ENCODE results near the gene GABARAPL1.
"Not testable (repeated sequence)": the region's sequence is repeated elsewhere in the genome, so short reads cannot be mapped to it uniquely, and the experiment has no call there.

The GABARAPL1 gene

DNA sequence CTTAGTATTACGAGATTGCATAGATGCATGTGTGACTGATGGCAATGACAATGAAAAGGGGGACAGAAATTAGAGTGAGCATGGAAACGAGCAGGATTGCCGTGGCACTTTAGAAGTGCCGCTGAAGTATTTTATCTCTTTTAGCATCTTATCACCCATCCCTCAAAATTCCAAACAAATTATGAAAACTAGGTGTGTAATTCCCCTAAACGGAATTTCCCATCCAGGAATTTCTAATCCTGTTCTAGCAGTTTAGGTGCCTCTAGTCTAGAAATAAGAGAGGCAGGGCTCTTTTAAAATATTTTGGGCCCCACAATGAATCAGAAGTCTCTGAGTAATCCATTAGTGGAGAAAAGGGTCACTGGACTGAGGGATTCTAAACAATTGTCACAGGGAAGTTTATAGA, 32.9 kb upstream of the GABARAPL1 start:
- peaks cover 0 to 4% of the 10 kb centered on the region in 2 donors for H3K4me1 ChIP-seq (ENCODE audit: control insufficient read depth in 1 of 2, insufficient read depth in 2 of 2, low read length in 2 of 2)
- no peaks in the 10 kb centered on the region for H3K27me3 ChIP-seq (ENCODE audit: control insufficient read depth in 1 of 2, insufficient read depth in 2 of 2, low read length in 2 of 2)
- no peak overlapping the region for H3K4me3 ChIP-seq (ENCODE audit: low read depth in 1 of 2, low read length in 2 of 2)
- no peak overlapping the region for H3K9ac ChIP-seq (ENCODE audit: low read depth in 1 of 2, low read length in 2 of 2)
- no peak overlapping the region for H3K27ac ChIP-seq (ENCODE audit: low read depth, low read length)
- H3K36me3 ChIP-seq (ENCODE audit: control insufficient read depth in 1 of 2, insufficient read depth in 2 of 2, low read length in 2 of 2): no peaks in the 10 kb centered on the region
- H3K9me3 ChIP-seq (ENCODE audit: control insufficient read depth in 1 of 2, low read length in 2 of 2): no peaks in the 10 kb centered on the region

GRCh38 chr12:10182354-10183049, 30.2 kb upstream of the GABARAPL1 start:
- H3K4me1 ChIP-seq (ENCODE audit: control insufficient read depth in 1 of 2, insufficient read depth in 2 of 2, low read length in 2 of 2): no peaks in the 10 kb centered on the region
- H3K27me3 ChIP-seq (ENCODE audit: control insufficient read depth in 1 of 2, insufficient read depth in 2 of 2, low read length in 2 of 2): no peaks in the 10 kb centered on the region
- no peak overlapping the region for H3K27ac ChIP-seq (ENCODE audit: low read depth, low read length)
- H3K9ac ChIP-seq (ENCODE audit: low read depth in 1 of 2, low read length in 2 of 2): no peak overlapping the region
- no peak overlapping the region for H3K4me3 ChIP-seq (ENCODE audit: low read depth in 1 of 2, low read length in 2 of 2)
- no peaks in the 10 kb centered on the region for H3K36me3 ChIP-seq (ENCODE audit: control insufficient read depth in 1 of 2, insufficient read depth in 2 of 2, low read length in 2 of 2)
- H3K9me3 ChIP-seq (ENCODE audit: control insufficient read depth in 1 of 2, low read length in 2 of 2): no peaks in the 10 kb centered on the region

DNA sequence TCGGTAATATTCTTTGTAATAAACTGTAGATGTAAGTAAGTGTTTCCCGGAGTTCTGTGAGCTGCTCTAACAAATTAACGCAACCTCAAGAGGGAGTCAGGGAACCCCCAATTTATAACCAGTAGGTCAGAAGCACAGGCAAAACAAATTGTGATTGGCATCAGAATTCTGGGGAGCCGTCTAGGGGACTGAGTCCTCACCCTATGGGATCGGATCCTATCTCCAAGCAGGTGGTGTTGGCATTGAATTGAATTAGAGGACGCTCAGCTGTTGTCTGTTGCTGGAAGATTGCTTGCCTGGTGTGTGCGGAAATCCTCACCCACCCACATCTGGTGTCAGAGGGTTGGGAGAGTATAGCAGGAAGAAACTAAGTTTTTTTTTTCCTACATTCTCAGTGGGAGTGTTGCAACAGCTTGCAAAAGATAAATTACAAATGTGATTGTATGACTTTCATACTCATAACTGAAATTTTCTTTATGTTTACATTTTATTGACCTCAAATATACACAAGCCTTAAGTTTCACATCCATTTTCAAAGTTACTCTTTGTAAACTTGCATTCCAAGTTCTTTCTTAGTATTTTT, 28.3 kb upstream of the GABARAPL1 start:
- H3K9me3 ChIP-seq (ENCODE audit: control insufficient read depth in 1 of 2, low read length in 2 of 2): no peaks in the 10 kb centered on the region
- no peaks in the 10 kb centered on the region for H3K36me3 ChIP-seq (ENCODE audit: control insufficient read depth in 1 of 2, insufficient read depth in 2 of 2, low read length in 2 of 2)
- no peak overlapping the region for H3K27ac ChIP-seq (ENCODE audit: low read depth, low read length)
- no peaks in the 10 kb centered on the region for H3K4me1 ChIP-seq (ENCODE audit: control insufficient read depth in 1 of 2, insufficient read depth in 2 of 2, low read length in 2 of 2)
- H3K4me3 ChIP-seq (ENCODE audit: low read depth in 1 of 2, low read length in 2 of 2): no peak overlapping the region
- H3K27me3 ChIP-seq (ENCODE audit: control insufficient read depth in 1 of 2, insufficient read depth in 2 of 2, low read length in 2 of 2): no peaks in the 10 kb centered on the region
- H3K9ac ChIP-seq (ENCODE audit: low read depth in 1 of 2, low read length in 2 of 2): no peak overlapping the region

GRCh38 chr12:10186299-10186698, 26.4 kb upstream of the GABARAPL1 start:
- Histone ChIP-seq H3K4me1 (ENCODE audit: control insufficient read depth in 1 of 2, insufficient read depth in 2 of 2, low read length in 2 of 2) (no peaks in the 10 kb centered on the region), H3K9ac (ENCODE audit: low read depth in 1 of 2, low read length in 2 of 2) (no peak overlapping the region), H3K27ac (ENCODE audit: low read depth, low read length) (no peak overlapping the region), H3K27me3 (ENCODE audit: control insufficient read depth in 1 of 2, insufficient read depth in 2 of 2, low read length in 2 of 2) (no peaks in the 10 kb centered on the region), H3K4me3 (ENCODE audit: low read depth in 1 of 2, low read length in 2 of 2) (no peak overlapping the region), H3K9me3 (ENCODE audit: control insufficient read depth in 1 of 2, low read length in 2 of 2) (no peaks in the 10 kb centered on the region), H3K36me3 (ENCODE audit: control insufficient read depth in 1 of 2, insufficient read depth in 2 of 2, low read length in 2 of 2) (no peaks in the 10 kb centered on the region)

- H3K9me3 ChIP-seq (ENCODE audit: control insufficient read depth in 1 of 2, low read length in 2 of 2); H3K27ac ChIP-seq (ENCODE audit: low read depth, low read length); H3K4me3 ChIP-seq (ENCODE audit: low read depth in 1 of 2, low read length in 2 of 2); H3K9ac ChIP-seq (ENCODE audit: low read depth in 1 of 2, low read length in 2 of 2); H3K27me3 ChIP-seq (ENCODE audit: control insufficient read depth in 1 of 2, insufficient read depth in 2 of 2, low read length in 2 of 2); H3K36me3 ChIP-seq (ENCODE audit: control insufficient read depth in 1 of 2, insufficient read depth in 2 of 2, low read length in 2 of 2); H3K4me1 ChIP-seq (ENCODE audit: control insufficient read depth in 1 of 2, insufficient read depth in 2 of 2, low read length in 2 of 2): not testable (repeated sequence)
Measured at GRCh38 chr12:10186958-10187357, 25.7 kb upstream of the GABARAPL1 start.

DNA sequence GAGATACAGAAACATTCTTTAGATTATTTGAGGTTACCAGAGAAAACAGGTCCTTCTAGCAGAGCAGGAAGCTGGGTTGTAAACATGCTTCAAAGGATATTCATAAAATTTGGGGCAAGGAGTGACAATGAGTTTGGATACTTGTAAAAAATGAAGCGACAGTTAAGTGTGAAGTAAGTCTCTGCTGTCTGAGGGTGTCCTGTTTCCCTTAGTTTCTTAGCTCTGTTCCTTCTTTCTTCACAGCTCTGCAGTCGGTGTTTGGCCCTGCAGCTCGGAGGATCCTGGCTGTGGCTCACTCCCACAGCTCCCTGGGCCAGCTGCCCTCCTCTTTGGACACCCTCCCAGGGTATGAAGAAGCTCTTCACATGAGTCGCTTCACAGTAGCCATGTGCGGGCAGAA, 23.0 kb upstream of the GABARAPL1 start:
- H3K27me3 ChIP-seq (ENCODE audit: control insufficient read depth in 1 of 2, insufficient read depth in 2 of 2, low read length in 2 of 2): no peaks in the 10 kb centered on the region
- H3K4me3 ChIP-seq (ENCODE audit: low read depth in 1 of 2, low read length in 2 of 2): no peak overlapping the region
- no peaks in the 10 kb centered on the region for H3K4me1 ChIP-seq (ENCODE audit: control insufficient read depth in 1 of 2, insufficient read depth in 2 of 2, low read length in 2 of 2)
- H3K9ac ChIP-seq (ENCODE audit: low read depth in 1 of 2, low read length in 2 of 2): no peak overlapping the region
- no peaks in the 10 kb centered on the region for H3K9me3 ChIP-seq (ENCODE audit: control insufficient read depth in 1 of 2, low read length in 2 of 2)
- no peaks in the 10 kb centered on the region for H3K36me3 ChIP-seq (ENCODE audit: control insufficient read depth in 1 of 2, insufficient read depth in 2 of 2, low read length in 2 of 2)
- no peak overlapping the region for H3K27ac ChIP-seq (ENCODE audit: low read depth, low read length)

- Histone ChIP-seq H3K9ac (ENCODE audit: low read depth in 1 of 2, low read length in 2 of 2) (no peak overlapping the region), H3K4me3 (ENCODE audit: low read depth in 1 of 2, low read length in 2 of 2) (no peak overlapping the region), H3K36me3 (ENCODE audit: control insufficient read depth in 1 of 2, insufficient read depth in 2 of 2, low read length in 2 of 2) (no peaks in the 10 kb centered on the region), H3K27me3 (ENCODE audit: control insufficient read depth in 1 of 2, insufficient read depth in 2 of 2, low read length in 2 of 2) (no peaks in the 10 kb centered on the region), H3K9me3 (ENCODE audit: control insufficient read depth in 1 of 2, low read length in 2 of 2) (no peaks in the 10 kb centered on the region), H3K4me1 (ENCODE audit: control insufficient read depth in 1 of 2, insufficient read depth in 2 of 2, low read length in 2 of 2) (no peaks in the 10 kb centered on the region), H3K27ac (ENCODE audit: low read depth, low read length) (no peak overlapping the region)
Measured at GRCh38 chr12:10190558-10191388, 21.9 kb upstream of the GABARAPL1 start.

DNA sequence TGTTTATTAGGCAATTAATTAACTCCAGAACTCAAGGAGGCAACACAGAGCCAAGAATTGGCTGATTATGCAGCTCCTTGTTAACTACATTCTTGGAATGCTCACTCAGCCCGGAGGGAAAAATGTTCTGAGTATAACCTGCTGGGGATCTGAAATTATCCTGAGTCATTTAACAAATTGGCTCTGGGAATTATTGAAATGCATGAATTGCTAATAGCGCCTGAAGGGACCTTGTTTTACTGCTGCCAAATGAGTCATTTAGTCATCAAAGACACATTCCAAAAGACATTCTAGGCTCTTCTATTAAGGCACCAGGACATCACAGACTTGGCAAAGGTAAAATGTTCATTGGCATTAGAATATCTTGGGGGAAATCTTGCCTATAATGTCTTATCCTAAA, 20.8 kb upstream of the GABARAPL1 start:
- no peak overlapping the region for H3K4me3 ChIP-seq (ENCODE audit: low read depth in 1 of 2, low read length in 2 of 2)
- H3K36me3 ChIP-seq (ENCODE audit: control insufficient read depth in 1 of 2, insufficient read depth in 2 of 2, low read length in 2 of 2): no peaks in the 10 kb centered on the region
- H3K27me3 ChIP-seq (ENCODE audit: control insufficient read depth in 1 of 2, insufficient read depth in 2 of 2, low read length in 2 of 2): no peaks in the 10 kb centered on the region
- H3K9me3 ChIP-seq (ENCODE audit: control insufficient read depth in 1 of 2, low read length in 2 of 2): no peaks in the 10 kb centered on the region
- no peaks in the 10 kb centered on the region for H3K4me1 ChIP-seq (ENCODE audit: control insufficient read depth in 1 of 2, insufficient read depth in 2 of 2, low read length in 2 of 2)
- H3K27ac ChIP-seq (ENCODE audit: low read depth, low read length): no peak overlapping the region
- no peak overlapping the region for H3K9ac ChIP-seq (ENCODE audit: low read depth in 1 of 2, low read length in 2 of 2)

DNA sequence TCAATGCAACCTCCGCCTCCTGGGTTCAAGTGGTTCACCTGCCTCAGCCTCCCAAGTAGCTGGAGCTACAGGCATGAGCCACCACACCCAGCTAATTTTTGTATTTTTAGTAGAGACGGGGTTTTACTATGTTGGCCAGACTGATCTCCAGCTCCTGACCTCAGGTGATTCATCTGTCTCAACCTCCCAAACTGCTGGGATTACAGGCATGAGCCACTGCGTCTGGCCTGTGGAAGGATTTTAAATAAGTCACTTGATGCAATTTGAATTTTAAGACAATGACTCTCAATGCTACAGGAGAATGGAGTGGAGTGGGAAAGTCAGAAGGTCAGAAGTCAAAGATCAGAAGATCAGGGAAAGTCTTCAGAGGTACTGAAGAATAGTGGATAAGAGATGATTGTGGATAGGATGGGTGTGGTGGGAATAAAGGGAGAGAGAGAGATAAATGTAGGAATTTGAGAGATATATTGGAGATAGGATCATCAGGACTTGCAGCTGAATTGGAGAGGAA, 18.5 kb upstream of the GABARAPL1 start:
- Histone ChIP-seq H3K4me1 (ENCODE audit: control insufficient read depth in 1 of 2, insufficient read depth in 2 of 2, low read length in 2 of 2) (no peaks in the 10 kb centered on the region), H3K27me3 (ENCODE audit: control insufficient read depth in 1 of 2, insufficient read depth in 2 of 2, low read length in 2 of 2) (no peaks in the 10 kb centered on the region), H3K27ac (ENCODE audit: low read depth, low read length) (no peak overlapping the region), H3K9me3 (ENCODE audit: control insufficient read depth in 1 of 2, low read length in 2 of 2) (no peaks in the 10 kb centered on the region), H3K9ac (ENCODE audit: low read depth in 1 of 2, low read length in 2 of 2) (no peak overlapping the region), H3K36me3 (ENCODE audit: control insufficient read depth in 1 of 2, insufficient read depth in 2 of 2, low read length in 2 of 2) (no peaks in the 10 kb centered on the region), H3K4me3 (ENCODE audit: low read depth in 1 of 2, low read length in 2 of 2) (no peak overlapping the region)

- Histone ChIP-seq H3K4me3 (ENCODE audit: low read depth in 1 of 2, low read length in 2 of 2) (no peak overlapping the region), H3K27ac (ENCODE audit: low read depth, low read length) (no peak overlapping the region), H3K9me3 (ENCODE audit: control insufficient read depth in 1 of 2, low read length in 2 of 2) (no peaks in the 10 kb centered on the region), H3K9ac (ENCODE audit: low read depth in 1 of 2, low read length in 2 of 2) (no peak overlapping the region), H3K36me3 (ENCODE audit: control insufficient read depth in 1 of 2, insufficient read depth in 2 of 2, low read length in 2 of 2) (no peaks in the 10 kb centered on the region), H3K4me1 (ENCODE audit: control insufficient read depth in 1 of 2, insufficient read depth in 2 of 2, low read length in 2 of 2) (no peaks in the 10 kb centered on the region), H3K27me3 (ENCODE audit: control insufficient read depth in 1 of 2, insufficient read depth in 2 of 2, low read length in 2 of 2) (no peaks in the 10 kb centered on the region)
Measured at GRCh38 chr12:10196210-10196609, 16.5 kb upstream of the GABARAPL1 start.
